Breast epithelium (tissue), 3 donors: ENCODE results near the gene TTC9B.
"Not testable (repeated sequence)": the region's sequence is repeated elsewhere in the genome, so short reads cannot be mapped to it uniquely, and the experiment has no call there.

Experiments
- POLR2A ChIP-seq: fragments of 450-650 bp; IDR thresholded peaks from one replicate; pipeline ENCODE4 v1.6.1; 2016; ENCODE audit warnings: antibody characterized with exemption, mild to moderate bottlenecking, moderate library complexity
- POLR2AphosphoS5 ChIP-seq, 3 donors: sonication (generic); formaldehyde crosslinking; IDR thresholded peaks; one replicate each; pipeline ENCODE4 v1.6.1; 2017; ENCODE audit warnings: antibody characterized with exemption in 3 of 3
- TF ChIP-seq, protein P1 (sequence below), 3 donors: fragments of 450-650 bp; IDR thresholded peaks; one replicate each; pipeline ENCODE4 v1.5.1; 2016 to 2017; ENCODE audit warnings: antibody characterized with exemption in 3 of 3, mild to moderate bottlenecking in 3 of 3, moderate library complexity in 3 of 3

DNA sequence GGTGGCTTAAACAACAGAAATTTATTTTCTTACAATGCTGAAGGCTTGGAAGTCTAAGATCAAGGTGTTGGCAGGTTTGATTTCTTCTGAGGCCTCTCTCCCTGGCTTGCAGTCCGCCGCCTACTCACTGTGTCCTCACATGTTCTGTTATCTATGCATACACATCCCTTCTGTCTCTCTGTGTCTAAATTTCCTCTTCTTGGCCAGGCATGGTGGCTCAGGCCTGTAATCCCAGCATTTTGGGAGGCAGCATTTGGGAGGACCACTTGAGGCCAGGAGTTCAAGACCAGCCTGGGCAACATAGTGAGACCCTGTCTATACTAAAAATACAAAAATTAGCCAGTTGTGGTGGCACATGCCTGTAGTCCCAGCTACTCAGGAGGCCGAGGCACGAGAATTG is 46.9 kb downstream of the TTC9B start:
- TF ChIP-seq, protein P1, sequence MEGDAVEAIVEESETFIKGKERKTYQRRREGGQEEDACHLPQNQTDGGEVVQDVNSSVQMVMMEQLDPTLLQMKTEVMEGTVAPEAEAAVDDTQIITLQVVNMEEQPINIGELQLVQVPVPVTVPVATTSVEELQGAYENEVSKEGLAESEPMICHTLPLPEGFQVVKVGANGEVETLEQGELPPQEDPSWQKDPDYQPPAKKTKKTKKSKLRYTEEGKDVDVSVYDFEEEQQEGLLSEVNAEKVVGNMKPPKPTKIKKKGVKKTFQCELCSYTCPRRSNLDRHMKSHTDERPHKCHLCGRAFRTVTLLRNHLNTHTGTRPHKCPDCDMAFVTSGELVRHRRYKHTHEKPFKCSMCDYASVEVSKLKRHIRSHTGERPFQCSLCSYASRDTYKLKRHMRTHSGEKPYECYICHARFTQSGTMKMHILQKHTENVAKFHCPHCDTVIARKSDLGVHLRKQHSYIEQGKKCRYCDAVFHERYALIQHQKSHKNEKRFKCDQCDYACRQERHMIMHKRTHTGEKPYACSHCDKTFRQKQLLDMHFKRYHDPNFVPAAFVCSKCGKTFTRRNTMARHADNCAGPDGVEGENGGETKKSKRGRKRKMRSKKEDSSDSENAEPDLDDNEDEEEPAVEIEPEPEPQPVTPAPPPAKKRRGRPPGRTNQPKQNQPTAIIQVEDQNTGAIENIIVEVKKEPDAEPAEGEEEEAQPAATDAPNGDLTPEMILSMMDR (IDR thresholded peaks at IDR 0.05), result not testable (repeated sequence)
- TF ChIP-seq POLR2A; POLR2AphosphoS5 (IDR thresholded peaks at IDR 0.05): not testable (repeated sequence)
